Measurements from ENCODE around the gene TAGLN.

DNA sequence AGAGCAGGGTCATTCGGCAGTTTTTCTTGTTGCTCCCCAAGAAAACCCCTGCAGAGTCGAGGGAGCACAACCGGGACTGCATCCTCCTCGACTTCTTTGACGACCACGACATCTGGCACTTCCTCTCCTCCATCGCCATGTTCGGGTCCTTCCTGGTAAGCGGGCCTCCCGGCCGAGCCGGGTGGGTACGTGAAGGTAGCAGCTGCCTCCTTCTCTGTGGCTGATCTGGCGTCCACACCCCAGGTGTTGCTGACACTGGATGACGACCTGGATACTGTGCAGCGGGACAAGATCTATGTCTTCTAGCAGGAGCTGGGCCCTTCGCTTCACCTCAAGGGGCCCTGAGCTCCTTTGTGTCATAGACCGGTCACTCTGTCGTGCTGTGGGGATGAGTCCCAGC is 3.4 kb upstream of the TAGLN start:
- TF ChIP-seq MXI1 (IDR thresholded peaks at IDR 0.05; ENCODE audit: low read depth, low read length): no peak
- TF ChIP-seq, protein P1, sequence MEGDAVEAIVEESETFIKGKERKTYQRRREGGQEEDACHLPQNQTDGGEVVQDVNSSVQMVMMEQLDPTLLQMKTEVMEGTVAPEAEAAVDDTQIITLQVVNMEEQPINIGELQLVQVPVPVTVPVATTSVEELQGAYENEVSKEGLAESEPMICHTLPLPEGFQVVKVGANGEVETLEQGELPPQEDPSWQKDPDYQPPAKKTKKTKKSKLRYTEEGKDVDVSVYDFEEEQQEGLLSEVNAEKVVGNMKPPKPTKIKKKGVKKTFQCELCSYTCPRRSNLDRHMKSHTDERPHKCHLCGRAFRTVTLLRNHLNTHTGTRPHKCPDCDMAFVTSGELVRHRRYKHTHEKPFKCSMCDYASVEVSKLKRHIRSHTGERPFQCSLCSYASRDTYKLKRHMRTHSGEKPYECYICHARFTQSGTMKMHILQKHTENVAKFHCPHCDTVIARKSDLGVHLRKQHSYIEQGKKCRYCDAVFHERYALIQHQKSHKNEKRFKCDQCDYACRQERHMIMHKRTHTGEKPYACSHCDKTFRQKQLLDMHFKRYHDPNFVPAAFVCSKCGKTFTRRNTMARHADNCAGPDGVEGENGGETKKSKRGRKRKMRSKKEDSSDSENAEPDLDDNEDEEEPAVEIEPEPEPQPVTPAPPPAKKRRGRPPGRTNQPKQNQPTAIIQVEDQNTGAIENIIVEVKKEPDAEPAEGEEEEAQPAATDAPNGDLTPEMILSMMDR (IDR thresholded peaks at IDR 0.05): no peak
- TF ChIP-seq, protein P2, sequence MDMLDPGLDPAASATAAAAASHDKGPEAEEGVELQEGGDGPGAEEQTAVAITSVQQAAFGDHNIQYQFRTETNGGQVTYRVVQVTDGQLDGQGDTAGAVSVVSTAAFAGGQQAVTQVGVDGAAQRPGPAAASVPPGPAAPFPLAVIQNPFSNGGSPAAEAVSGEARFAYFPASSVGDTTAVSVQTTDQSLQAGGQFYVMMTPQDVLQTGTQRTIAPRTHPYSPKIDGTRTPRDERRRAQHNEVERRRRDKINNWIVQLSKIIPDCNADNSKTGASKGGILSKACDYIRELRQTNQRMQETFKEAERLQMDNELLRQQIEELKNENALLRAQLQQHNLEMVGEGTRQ (IDR thresholded peaks at IDR 0.05; ENCODE audit: borderline replicate concordance, low read depth, low read length): no peak
- TF ChIP-seq SMC3 (IDR thresholded peaks at IDR 0.05; ENCODE audit: low read depth, low read length): no peak
- no peak for TF ChIP-seq RAD21 (IDR thresholded peaks at IDR 0.05; ENCODE audit: low read length)
- no peak for TF ChIP-seq YY1 (IDR thresholded peaks at IDR 0.05; ENCODE audit: low read depth)
- TF ChIP-seq SIN3A (IDR thresholded peaks at IDR 0.05; ENCODE audit: borderline replicate concordance, low read depth, low read length): no peak
- TF ChIP-seq NRF1 (IDR thresholded peaks at IDR 0.05; ENCODE audit: low read depth, low read length): no peak
- TF ChIP-seq, protein P3, sequence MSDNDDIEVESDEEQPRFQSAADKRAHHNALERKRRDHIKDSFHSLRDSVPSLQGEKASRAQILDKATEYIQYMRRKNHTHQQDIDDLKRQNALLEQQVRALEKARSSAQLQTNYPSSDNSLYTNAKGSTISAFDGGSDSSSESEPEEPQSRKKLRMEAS (IDR thresholded peaks at IDR 0.05; ENCODE audit: low read depth): no peak
- TF ChIP-seq POLR2AphosphoS5 (IDR thresholded peaks at IDR 0.05; ENCODE audit: low read depth, low read length): no peak
- no peak for TF ChIP-seq RCOR1 (IDR thresholded peaks at IDR 0.05; ENCODE audit: low read length)
- TF ChIP-seq, protein P4, sequence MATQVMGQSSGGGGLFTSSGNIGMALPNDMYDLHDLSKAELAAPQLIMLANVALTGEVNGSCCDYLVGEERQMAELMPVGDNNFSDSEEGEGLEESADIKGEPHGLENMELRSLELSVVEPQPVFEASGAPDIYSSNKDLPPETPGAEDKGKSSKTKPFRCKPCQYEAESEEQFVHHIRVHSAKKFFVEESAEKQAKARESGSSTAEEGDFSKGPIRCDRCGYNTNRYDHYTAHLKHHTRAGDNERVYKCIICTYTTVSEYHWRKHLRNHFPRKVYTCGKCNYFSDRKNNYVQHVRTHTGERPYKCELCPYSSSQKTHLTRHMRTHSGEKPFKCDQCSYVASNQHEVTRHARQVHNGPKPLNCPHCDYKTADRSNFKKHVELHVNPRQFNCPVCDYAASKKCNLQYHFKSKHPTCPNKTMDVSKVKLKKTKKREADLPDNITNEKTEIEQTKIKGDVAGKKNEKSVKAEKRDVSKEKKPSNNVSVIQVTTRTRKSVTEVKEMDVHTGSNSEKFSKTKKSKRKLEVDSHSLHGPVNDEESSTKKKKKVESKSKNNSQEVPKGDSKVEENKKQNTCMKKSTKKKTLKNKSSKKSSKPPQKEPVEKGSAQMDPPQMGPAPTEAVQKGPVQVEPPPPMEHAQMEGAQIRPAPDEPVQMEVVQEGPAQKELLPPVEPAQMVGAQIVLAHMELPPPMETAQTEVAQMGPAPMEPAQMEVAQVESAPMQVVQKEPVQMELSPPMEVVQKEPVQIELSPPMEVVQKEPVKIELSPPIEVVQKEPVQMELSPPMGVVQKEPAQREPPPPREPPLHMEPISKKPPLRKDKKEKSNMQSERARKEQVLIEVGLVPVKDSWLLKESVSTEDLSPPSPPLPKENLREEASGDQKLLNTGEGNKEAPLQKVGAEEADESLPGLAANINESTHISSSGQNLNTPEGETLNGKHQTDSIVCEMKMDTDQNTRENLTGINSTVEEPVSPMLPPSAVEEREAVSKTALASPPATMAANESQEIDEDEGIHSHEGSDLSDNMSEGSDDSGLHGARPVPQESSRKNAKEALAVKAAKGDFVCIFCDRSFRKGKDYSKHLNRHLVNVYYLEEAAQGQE (IDR thresholded peaks at IDR 0.05; ENCODE audit: low read depth, low read length): no peak
- TF ChIP-seq, protein P5, sequence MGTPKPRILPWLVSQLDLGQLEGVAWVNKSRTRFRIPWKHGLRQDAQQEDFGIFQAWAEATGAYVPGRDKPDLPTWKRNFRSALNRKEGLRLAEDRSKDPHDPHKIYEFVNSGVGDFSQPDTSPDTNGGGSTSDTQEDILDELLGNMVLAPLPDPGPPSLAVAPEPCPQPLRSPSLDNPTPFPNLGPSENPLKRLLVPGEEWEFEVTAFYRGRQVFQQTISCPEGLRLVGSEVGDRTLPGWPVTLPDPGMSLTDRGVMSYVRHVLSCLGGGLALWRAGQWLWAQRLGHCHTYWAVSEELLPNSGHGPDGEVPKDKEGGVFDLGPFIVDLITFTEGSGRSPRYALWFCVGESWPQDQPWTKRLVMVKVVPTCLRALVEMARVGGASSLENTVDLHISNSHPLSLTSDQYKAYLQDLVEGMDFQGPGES (IDR thresholded peaks at IDR 0.05; ENCODE audit: low read depth, low read length): no peak
